WERI-Rb-1 (cell line): ENCODE data around the gene CCDC150.
A peak's percentile ranks its signal among the peaks of the same experiment; 100 is the strongest.

Experiments used
- DNase-seq: peaks from one replicate; pipeline ENCODE4 v3.0.0-alpha.2; 2020
- H3K27ac ChIP-seq: fragments of 250-450 bp; sonication (Bioruptor Pico); 2 replicates; pipeline ENCODE4 v1.5.1; 2020; ENCODE audit warnings: mild to moderate bottlenecking, moderate library complexity
- H3K27me3 ChIP-seq: fragments of 250-450 bp; sonication (Bioruptor Pico); 2 replicates; pipeline ENCODE4 v1.5.1; 2021; ENCODE audit warnings: mild to moderate bottlenecking, low read depth, moderate library complexity; ENCODE audit not compliant: insufficient read depth, severe bottlenecking
- H3K36me3 ChIP-seq: fragments of 250-450 bp; sonication (Bioruptor Pico); 2 replicates; pipeline ENCODE4 v1.5.1; 2020; ENCODE audit warnings: mild to moderate bottlenecking, moderate library complexity
- H3K4me3 ChIP-seq: 2 replicates; pipeline ENCODE4 v1.5.1; 2011; ENCODE audit warnings: low read depth, mild to moderate bottlenecking, control low read depth, low read length
- H3K9me3 ChIP-seq: fragments of 250-450 bp; sonication (Bioruptor Pico); 2 replicates; pipeline ENCODE4 v1.5.1; 2021; ENCODE audit warnings: mild to moderate bottlenecking, moderate library complexity; ENCODE audit not compliant: severe bottlenecking
- CTCF ChIP-seq: IDR thresholded peaks from 2 replicates; pipeline ENCODE4 v1.5.1; 2011; ENCODE audit warnings: low read depth, mild to moderate bottlenecking, control low read depth, inconsistent platforms, low read length

CCDC150 gene

GRCh38 chr2:196718419-196719109, 79.0 kb downstream of the CCDC150 start:
- H3K27ac ChIP-seq, result no peak overlapping the region
- no peak for TF ChIP-seq CTCF
- H3K4me3 ChIP-seq, result no peak overlapping the region
- no peaks in the 10 kb centered on the region for H3K27me3 ChIP-seq
- no peak for DNase-seq
- no peaks in the 10 kb centered on the region for H3K9me3 ChIP-seq
- H3K36me3 ChIP-seq, result no peaks in the 10 kb centered on the region

GRCh38 chr2:196719110-196719872, 79.8 kb downstream of the CCDC150 start:
- H3K4me3 ChIP-seq, result no peak overlapping the region
- no peak overlapping the region for H3K27ac ChIP-seq
- TF ChIP-seq CTCF, result peak; percentile 22; the same call in 1 of the 2 replicates
- DNase-seq, result peak; percentile 11
- H3K27me3 ChIP-seq, result no peaks in the 10 kb centered on the region
- no peaks in the 10 kb centered on the region for H3K36me3 ChIP-seq
- no peaks in the 10 kb centered on the region for H3K9me3 ChIP-seq

GRCh38 chr2:196723571-196723970, 84.1 kb downstream of the CCDC150 start:
- DNase-seq, result no peak
- Histone ChIP-seq H3K9me3 (no peaks in the 10 kb centered on the region), H3K27me3 (no peaks in the 10 kb centered on the region), H3K27ac (no peak overlapping the region), H3K4me3 (no peak overlapping the region), H3K36me3 (peaks cover 4% of the 10 kb centered on the region)
- TF ChIP-seq CTCF, result no peak

- DNase-seq, result no peak
Observed at GRCh38 chr2:196725218-196725617, 85.7 kb downstream of the CCDC150 start.

GRCh38 chr2:196725882-196726281, 86.4 kb downstream of the CCDC150 start:
- Histone ChIP-seq H3K36me3 (peaks cover 11% of the 10 kb centered on the region), H3K27me3 (no peaks in the 10 kb centered on the region)

More at GRCh38 chr2:196725218-196725617, 85.7 kb downstream of the CCDC150 start:
- H3K36me3 ChIP-seq, result peaks cover 8% of the 10 kb centered on the region
- no peak overlapping the region for H3K4me3 ChIP-seq
- no peak overlapping the region for H3K27ac ChIP-seq
- no peaks in the 10 kb centered on the region for H3K9me3 ChIP-seq
- no peak for TF ChIP-seq CTCF
- H3K27me3 ChIP-seq, result no peaks in the 10 kb centered on the region

More at GRCh38 chr2:196725882-196726281, 86.4 kb downstream of the CCDC150 start:
- H3K4me3 ChIP-seq, result no peak overlapping the region
- H3K9me3 ChIP-seq, result no peaks in the 10 kb centered on the region
- DNase-seq, result no peak
- H3K27ac ChIP-seq, result no peak overlapping the region
- no peak for TF ChIP-seq CTCF
